ENCODE results near the gene AMOT.

The AMOT gene

DNA sequence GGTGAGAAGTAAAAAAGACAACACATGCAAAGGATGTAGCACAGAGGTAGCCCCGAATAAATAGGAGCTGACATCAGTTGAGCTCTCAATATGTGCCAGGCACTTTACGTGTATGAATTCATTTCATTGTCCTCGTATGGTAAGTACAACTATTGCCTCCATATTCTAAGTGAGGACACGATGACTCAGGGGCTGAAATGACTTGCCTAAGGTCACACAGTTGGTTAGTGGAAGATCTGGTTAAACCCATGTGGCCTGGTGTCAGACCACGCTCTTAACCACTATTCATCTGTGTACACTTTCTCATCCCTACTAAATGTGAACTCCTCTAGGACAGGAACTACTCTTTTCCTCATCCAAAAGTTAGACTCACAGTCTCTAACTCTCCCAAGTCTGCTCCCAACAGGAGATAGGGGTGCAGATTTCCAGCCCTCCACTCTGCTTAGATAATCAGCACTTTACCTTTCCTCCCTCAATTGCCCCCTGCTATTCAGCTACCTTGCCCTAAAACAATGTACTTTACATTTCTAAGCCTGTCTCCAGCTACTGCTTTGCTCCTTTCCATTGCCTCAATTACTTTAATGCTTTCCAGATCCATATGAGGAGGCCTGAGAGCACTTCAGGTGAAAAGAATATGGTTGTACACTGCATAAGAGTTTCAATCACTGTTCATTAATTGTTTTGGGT, 102.1 kb downstream of the AMOT start:
- DNase-seq (ENCODE audit: low read depth in 2 of 2): no peak

DNA sequence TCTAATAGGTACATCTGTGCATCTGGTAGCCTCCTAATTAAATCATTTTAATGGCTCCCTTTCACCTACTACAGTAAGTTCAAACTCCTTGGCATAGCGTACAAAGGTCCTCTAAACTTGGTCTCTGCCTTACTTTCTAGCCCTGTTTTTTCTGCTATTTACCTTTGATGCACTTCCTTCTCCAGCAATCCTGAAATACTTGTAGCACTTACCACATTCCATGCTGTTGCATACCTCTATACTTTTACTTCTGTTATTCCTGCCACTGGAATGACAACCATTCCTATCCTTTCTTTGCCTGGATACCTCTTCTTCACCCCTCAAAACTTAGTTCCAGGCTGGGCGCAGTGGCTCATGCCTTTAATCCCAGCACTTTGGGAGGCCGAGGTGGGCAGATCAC, 104.3 kb downstream of the AMOT start:
- DNase-seq (ENCODE audit: low read depth in 2 of 2): no peak

DNA sequence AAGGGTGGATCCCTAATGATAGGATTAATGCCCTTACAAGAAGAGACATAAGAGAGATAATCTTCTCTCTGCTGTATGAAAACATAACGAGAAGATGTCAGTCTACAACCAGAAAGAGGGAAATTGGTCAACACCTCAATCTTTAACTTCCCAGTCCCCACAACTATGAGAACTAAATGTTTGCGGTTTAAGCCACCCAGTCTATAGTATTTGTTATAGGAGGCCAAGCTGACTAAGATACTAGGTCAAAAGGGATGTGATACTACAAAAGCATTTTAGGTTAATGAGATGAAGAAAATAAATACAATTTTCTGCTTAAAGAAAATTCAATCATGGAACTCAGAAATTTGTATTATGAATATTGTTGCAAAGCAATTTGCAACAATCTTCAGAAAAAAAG, 105.5 kb downstream of the AMOT start:
- no peak for DNase-seq (ENCODE audit: low read depth in 2 of 2)

DNA sequence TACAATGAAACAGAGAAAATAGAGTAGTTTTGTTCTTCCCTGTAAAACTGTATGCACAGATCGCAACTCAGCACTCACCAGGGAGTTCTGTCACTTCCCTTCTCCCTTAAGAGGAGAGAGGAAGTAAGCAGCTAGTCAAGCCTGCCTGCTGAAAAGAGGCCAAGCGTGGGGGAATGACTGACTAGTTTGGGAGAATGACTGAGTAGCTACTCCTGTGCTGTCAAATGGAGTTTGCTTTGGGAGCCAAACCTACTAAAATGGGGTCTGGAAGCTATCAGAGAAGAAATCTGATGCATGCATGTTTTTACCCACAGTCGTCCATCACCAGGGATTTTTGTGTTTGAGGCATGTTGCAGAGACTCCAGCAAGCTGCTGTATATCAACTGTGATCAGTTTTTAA, 106.3 kb downstream of the AMOT start:
- DNase-seq (ENCODE audit: low read depth in 2 of 2): no peak

DNA sequence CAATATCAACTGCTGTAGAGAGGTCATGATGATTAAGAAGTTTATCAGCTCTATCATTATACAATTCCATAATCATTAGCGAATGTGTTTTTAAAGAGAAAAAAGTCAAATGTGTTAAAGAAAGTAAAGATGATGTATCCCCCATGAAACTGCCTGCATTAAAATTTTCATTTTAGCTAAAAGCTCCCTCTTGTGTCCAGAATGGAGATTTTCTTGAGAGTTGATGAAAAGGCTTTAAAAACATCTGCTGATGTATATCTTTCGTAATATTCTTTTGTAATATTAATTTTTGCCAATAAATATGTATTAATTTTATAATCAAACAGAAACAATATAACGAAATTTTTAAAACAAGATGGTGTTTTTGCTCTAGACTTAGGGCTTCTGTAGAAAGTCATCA, 108.8 kb downstream of the AMOT start:
- DNase-seq (ENCODE audit: low read depth in 2 of 2): no peak

Measured in stimulated activated CD8-positive, alpha-beta memory T cell treated with anti-CD3 and anti-CD28 coated beads, Interleukin-7, amount 100 ng/mL, for 1 hour (primary cell).